Motor neuron (in vitro differentiated cells): Measurements from ENCODE around the gene WHRN. TPM values are rescaled to one million over a fixed set of nuclear protein-coding genes. Genes with fewer than 3 reads are reported as not detected.

Experiments used
- ATAC-seq, 8 experiments: fragments of 200-7000 bp; cut with Tn5 transposase; replicated peaks in 6 of 8; 2 replicates each; pipeline ENCODE4 v1.8.0; 2021; ENCODE audit warnings: mild to moderate bottlenecking in 8 of 8, moderate library complexity in 8 of 8
- H3K27ac ChIP-seq, 2 donors: fragments of 250-450 bp; sonication (Bioruptor Pico); 2 replicates each; pipeline ENCODE4 v1.9.0; 2021; ENCODE audit warnings: antibody characterized with exemption in 2 of 2, mild to moderate bottlenecking in 2 of 2, moderate library complexity in 1 of 2
- H3K4me1 ChIP-seq, 2 donors: fragments of 250-450 bp; sonication (Bioruptor Pico); replicated peaks in 1 of 2; 2 replicates each; pipeline ENCODE4 v1.6.1; 2021; ENCODE audit warnings: antibody characterized with exemption in 2 of 2, mild to moderate bottlenecking in 2 of 2, moderate library complexity in 1 of 2
- H3K4me3 ChIP-seq, 5 donors: fragments of 250-450 bp; sonication (Bioruptor Pico); 2 replicates each; pipeline ENCODE4 v1.9.0; 2021; ENCODE audit warnings: antibody characterized with exemption in 5 of 5, mild to moderate bottlenecking in 5 of 5, moderate library complexity in 4 of 5
- WGBS, 10 experiments: fragments of 450-650 bp; shearing (Covaris generic); methylation state at CpG; one replicate each; pipeline ENCODE4 v1.0.0; 2022; 5-methylcytosine and 5-hydroxymethylcytosine counted together
- in situ Hi-C, 9 experiments: fragments of 400-800 bp; cut with MboI; loops; one replicate each; pipeline ENCODE4 v1.15.0; 2021; ENCODE audit warnings: low sequenced_read_pairs in 9 of 9, low pct_unique_long_range_greater_than_20kb in 2 of 9; ENCODE audit not compliant: unreplicated experiment in 9 of 9
- total RNA-seq, 8 experiments: library from RNA; unstranded; fragments of 300-600 nt; gene quantifications; 2 replicates each; pipeline versions ENCODE4 v1.2.3 to v1.2.4, GENCODE V29; 2022

Gene WHRN
- total RNA-seq, 8 experiments from 2014 or later = 4.2 to 13.5 (median 6.9) TPM

- in situ Hi-C loops = no loop called here
- Histone ChIP-seq H3K4me3 (no peak overlapping the region), H3K4me1 (peaks cover 56 to 68% of the 10 kb centered on the region in 2 donors), H3K27ac (no peak overlapping the region)
- ATAC-seq = no peak
- 92 to 100% (median 100%) methylated on average over 2 to 7 of the region's 7 CpGs; no CpG with 5 or more reads in 3 of the 10 experiments for WGBS, 10 experiments
Observed at GRCh38 chr9:114497727-114498382, 7.4 kb downstream of the WHRN start.

DNA sequence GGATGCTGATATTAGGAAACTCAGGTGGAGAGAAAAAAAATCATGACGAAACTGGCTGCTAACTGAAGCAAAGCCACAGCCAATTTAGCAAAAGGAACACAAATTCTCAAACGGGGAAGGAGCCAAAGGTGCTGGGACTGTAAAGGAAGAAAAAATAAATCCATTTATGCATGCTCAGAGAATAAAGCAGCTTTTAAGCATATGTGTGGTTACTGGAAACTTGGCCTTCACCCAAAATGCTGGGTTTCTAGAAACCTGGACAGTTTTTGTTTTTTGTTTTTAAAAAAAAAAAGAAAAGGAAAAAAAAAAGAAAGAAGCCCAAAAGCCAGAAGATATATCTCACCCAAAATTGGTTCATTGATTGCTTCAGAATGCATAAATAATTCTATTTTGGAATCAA, 8.0 kb downstream of the WHRN start:
- in situ Hi-C loops = no loop called here
- no peak overlapping the region for H3K4me3 ChIP-seq
- 0 to 67% (median 59%) methylated on average over 1 to 2 of the region's 2 CpGs; no CpG with 5 or more reads in 2 of the 10 experiments for WGBS, 10 experiments
- no peak overlapping the region for H3K27ac ChIP-seq
- H3K4me1 ChIP-seq = peaks cover 55 to 62% of the 10 kb centered on the region in 2 donors
- ATAC-seq = no peak

DNA sequence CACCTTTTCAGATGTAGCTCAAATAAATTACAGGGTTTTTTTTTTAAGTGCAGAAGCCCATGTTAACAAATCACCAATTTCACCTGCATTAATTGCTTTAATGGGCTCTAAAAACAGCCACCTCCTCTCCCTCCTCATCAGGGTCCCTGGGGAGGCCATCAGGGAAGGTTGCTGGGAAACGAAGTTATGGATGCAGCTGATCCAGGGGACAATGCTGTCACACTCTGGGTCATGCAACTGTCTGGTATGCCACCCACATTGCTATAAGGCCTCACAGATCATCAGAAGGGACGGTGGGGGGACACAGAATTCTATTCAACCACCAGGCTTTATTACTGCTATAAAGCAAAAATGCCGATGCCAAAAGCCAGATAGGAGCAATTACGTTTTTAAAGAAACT, 9.3 kb downstream of the WHRN start:
- H3K27ac ChIP-seq = peak overlapping the region in 1 of 2 donors; percentile 14
- in situ Hi-C loops = no loop called here
- WGBS, 10 experiments = 0 to 96% (median 31%) methylated on average over 1 to 4 of the region's 4 CpGs; no CpG with 5 or more reads in 2 of the 10 experiments
- peak in 5 of 8 experiments; percentile 60 to 74 (median 65) for ATAC-seq
- peaks cover 61 to 65% of the 10 kb centered on the region in 2 donors for H3K4me1 ChIP-seq
- no peak overlapping the region for H3K4me3 ChIP-seq

DNA sequence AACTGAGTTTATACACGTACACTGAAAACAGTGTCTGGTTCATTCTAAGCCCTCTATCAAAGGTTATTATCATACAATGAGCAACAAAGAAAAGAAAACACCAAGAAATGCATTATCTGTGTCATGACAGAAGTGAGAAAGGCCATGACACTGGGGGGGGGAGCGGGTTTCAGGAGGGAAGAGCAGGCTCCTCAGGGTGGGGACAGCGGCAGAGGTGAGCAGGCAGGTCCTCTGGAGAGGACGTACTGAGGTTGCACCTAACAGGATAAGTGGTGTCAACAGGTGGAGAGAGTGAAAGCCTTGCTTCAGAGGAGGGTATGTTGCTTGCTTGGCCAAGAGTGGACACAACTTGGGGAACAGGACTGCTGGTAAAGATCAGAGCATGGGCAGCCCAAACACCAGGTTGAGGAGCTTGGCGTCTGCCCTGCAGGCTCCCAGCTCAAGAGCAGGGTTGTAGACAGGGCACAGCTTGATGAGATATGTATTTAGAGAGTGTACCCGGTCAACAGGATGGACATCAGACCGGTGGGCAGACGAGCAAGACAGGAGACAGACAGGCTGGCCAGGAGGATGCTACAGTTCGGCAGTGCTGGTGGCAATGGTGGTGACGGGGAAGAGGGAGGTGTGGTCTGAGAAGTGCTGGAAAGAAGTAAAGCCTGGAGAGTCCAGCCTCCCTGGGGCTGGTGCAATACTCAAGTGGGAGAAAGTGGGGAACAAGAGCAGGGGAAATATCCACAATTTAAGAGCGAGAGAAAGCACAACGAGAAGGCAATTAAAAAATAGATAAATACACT, 10.3 kb downstream of the WHRN start:
- in situ Hi-C loops = no loop called here
- Histone ChIP-seq H3K27ac (no peak overlapping the region), H3K4me1 (peaks cover 61 to 64% of the 10 kb centered on the region in 2 donors), H3K4me3 (no peak overlapping the region)
- 0 to 100% (median 72%) methylated on average over 1 to 5 of the region's 12 CpGs for WGBS, 10 experiments
- no peak for ATAC-seq

DNA sequence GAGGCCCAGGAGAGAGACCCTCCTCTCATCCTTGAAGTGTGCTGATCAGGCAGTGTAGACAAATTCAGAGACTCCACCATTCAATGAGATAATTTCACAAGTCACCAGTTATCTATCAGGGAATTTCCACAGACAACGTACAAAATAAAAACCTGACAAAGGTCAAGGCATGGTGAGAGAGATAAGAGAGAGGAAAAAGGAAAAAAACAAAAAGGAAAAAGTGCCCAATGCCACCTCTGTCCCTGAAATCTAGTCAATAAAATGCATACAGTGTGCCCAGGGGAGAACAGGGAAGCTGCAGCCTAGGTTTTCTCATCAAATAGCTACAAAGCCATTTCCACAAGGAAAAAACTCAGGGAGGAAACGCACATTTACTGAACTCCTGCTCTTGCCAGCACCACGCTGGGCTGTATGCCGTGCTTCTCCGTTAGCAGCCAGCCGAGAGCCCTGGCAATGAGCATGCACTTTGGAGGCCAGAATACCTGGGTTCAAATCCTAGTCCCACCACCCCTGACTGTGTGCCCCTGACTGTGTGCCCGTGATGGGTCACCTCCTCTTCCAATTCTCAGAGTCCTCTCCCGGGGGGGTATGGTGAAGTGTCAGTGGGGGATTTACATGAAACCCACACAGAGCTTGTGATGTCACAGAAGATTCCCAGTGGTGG, 11.6 kb downstream of the WHRN start:
- no peak for ATAC-seq
- WGBS, 10 experiments = 78 to 100% (median 86%) methylated on average over 1 to 5 of the region's 8 CpGs; no CpG with 5 or more reads in 1 of the 10 experiments
- H3K4me1 ChIP-seq = peaks cover 51% of the 10 kb centered on the region in 2 donors
- H3K27ac ChIP-seq = no peak overlapping the region
- H3K4me3 ChIP-seq = no peak overlapping the region
- in situ Hi-C loops = no loop called here

DNA sequence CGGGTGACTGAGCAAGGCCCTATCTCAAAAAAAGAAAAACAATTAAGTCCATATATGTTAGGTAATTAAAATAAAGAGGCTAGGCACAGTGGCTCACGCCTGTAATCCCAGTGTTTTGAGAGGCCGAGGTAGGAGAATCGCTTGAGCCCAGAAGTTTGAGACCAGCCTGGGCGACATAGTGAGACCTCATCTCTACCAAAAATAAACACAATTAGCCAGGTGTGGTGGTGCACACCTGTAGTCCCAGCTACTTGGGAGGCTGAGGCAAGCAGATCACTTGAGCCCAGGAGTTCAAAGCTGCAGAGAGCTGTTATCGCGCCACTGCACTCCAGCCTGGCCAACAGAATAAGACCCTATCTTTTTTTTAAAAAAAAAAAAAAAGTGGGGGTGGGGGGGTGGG, 12.3 kb downstream of the WHRN start:
- in situ Hi-C loops = no loop called here
- ATAC-seq = no peak
- Histone ChIP-seq H3K4me1 (peaks cover 45 to 48% of the 10 kb centered on the region in 2 donors), H3K4me3 (no peak overlapping the region), H3K27ac (no peak overlapping the region)
- 75 to 100% (median 95%) methylated on average over 1 to 4 of the region's 7 CpGs; no CpG with 5 or more reads in 6 of the 10 experiments for WGBS, 10 experiments

- ATAC-seq = no peak
- H3K4me1 ChIP-seq = peaks cover 43 to 44% of the 10 kb centered on the region in 2 donors
- in situ Hi-C loops = no loop called here
- WGBS, 10 experiments = 72 to 97% (median 83%) methylated on average over 5 to 13 of the region's 17 CpGs; no CpG with 5 or more reads in 1 of the 10 experiments
- no peak overlapping the region for H3K27ac ChIP-seq
- no peak overlapping the region for H3K4me3 ChIP-seq
Observed at GRCh38 chr9:114491430-114492003, 13.8 kb downstream of the WHRN start.

GRCh38 chr9:114489928-114490327, 15.3 kb downstream of the WHRN start:
- WGBS, 10 experiments = 77 to 100% (median 89%) methylated on average over 1 to 12 of the region's 12 CpGs; no CpG with 5 or more reads in 1 of the 10 experiments
- in situ Hi-C loops = no loop called here
- Histone ChIP-seq H3K4me1 (peaks cover 27 to 31% of the 10 kb centered on the region in 2 donors), H3K27ac (no peak overlapping the region), H3K4me3 (no peak overlapping the region)
- ATAC-seq = no peak

- 63 to 100% (median 80%) methylated on average over 1 to 6 of the region's 7 CpGs; no CpG with 5 or more reads in 1 of the 10 experiments for WGBS, 10 experiments
- Histone ChIP-seq H3K4me3 (no peak overlapping the region), H3K4me1 (peaks cover 27 to 31% of the 10 kb centered on the region in 2 donors), H3K27ac (no peak overlapping the region)
- ATAC-seq = no peak
- in situ Hi-C loops = no loop called here
Observed at GRCh38 chr9:114488398-114489129, 16.7 kb downstream of the WHRN start.

DNA sequence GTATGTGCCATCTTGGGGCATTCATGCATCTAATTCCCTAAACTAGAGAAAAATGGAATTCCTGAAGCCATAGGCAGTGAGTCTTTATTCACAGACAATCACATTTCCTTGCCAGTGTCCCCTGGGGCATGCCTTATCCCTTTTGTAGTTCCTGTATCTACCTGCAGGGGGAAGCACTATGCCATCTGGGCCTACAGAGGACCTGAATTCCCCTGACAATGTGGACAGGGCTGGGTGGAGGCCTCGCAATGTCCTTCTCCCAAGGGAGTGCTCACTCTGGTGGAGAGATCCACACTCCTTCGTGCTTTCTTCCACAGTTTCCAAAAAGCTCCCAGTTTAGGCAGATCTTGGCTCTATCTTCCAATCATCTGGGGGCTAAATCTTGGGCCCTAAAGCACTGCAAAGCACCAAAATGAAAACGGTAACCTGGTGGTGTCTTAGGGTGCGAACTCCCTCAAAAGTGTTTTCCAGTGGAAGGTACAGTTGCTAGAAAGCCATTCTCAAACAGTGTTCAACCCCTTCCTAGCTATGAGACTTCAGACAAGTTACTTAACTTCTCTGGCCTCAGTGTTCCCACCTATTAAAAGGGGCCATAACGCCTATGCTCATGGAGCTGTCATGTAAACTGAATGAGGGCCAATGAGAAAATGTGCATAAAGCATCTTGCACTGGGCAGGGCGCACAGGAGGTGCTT, 17.5 kb downstream of the WHRN start:
- peaks cover 31 to 34% of the 10 kb centered on the region in 2 donors for H3K4me1 ChIP-seq
- ATAC-seq = peak; percentile 71 to 98 (median 90)
- no peak overlapping the region for H3K27ac ChIP-seq
- 40 to 100% (median 79%) methylated on average over 1 to 5 of the region's 6 CpGs; no CpG with 5 or more reads in 3 of the 10 experiments for WGBS, 10 experiments
- in situ Hi-C loops = no loop called here
- H3K4me3 ChIP-seq = no peak overlapping the region

- Histone ChIP-seq H3K4me3 (no peak overlapping the region), H3K27ac (no peak overlapping the region), H3K4me1 (peaks cover 30 to 32% of the 10 kb centered on the region in 2 donors)
- 40 to 100% (median 70%) methylated on average over 1 to 7 of the region's 7 CpGs; no CpG with 5 or more reads in 1 of the 10 experiments for WGBS, 10 experiments
- ATAC-seq = no peak
- in situ Hi-C loops = no loop called here
Observed at GRCh38 chr9:114486205-114486963, 18.9 kb downstream of the WHRN start.
